ENCODE data around the gene PTPRG.

DNA sequence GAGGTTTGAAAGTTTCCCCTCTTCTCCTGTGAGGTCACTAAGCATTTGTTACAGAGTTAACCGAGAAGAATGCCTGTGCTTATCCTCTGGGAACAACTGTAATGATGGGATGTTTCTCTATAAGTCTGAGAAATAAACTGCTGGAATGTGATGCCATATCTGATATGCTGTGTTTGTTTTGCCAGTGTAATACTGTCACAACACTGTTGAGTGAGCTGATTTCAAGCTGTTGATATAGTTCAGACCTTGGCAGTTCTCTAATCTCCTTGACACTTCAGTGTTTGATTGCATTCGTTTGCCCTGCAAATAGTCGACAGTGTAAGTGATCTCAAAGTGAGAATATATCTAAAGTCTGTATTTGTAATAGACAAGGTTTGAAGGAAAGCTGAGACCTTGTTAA, 73.3 kb downstream of the PTPRG start:
- TF ChIP-seq, protein P1, sequence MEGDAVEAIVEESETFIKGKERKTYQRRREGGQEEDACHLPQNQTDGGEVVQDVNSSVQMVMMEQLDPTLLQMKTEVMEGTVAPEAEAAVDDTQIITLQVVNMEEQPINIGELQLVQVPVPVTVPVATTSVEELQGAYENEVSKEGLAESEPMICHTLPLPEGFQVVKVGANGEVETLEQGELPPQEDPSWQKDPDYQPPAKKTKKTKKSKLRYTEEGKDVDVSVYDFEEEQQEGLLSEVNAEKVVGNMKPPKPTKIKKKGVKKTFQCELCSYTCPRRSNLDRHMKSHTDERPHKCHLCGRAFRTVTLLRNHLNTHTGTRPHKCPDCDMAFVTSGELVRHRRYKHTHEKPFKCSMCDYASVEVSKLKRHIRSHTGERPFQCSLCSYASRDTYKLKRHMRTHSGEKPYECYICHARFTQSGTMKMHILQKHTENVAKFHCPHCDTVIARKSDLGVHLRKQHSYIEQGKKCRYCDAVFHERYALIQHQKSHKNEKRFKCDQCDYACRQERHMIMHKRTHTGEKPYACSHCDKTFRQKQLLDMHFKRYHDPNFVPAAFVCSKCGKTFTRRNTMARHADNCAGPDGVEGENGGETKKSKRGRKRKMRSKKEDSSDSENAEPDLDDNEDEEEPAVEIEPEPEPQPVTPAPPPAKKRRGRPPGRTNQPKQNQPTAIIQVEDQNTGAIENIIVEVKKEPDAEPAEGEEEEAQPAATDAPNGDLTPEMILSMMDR (IDR thresholded peaks at IDR 0.05; ENCODE audit: low read depth, low read length, poor library complexity, severe bottlenecking), result no peak
- no peak for TF ChIP-seq EZH2phosphoT487 (IDR thresholded peaks at IDR 0.05; ENCODE audit: borderline replicate concordance, low read length)

Measured in DOHH2 (cell line).